Measurements from ENCODE around the gene COLEC12.

The COLEC12 gene

DNA sequence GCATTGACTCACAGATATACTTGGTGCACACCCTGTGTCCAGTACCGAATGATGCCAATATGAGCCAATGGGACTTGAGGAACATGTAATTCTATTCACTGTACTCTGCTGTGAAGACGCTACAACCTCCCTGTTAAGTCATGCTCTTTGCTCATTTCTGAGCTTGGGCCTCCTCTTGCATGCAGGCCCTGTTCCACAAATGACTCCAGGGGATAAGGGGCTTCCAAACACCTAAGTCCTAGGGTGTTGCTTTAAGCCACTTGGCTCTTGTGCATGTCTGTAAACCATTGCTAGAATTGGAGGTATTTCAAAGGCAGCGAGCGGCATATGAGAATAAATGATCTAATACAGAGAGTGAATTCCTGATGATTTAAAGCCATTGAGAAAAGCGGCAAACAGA is 126.7 kb downstream of the COLEC12 start:
- no peak for TF ChIP-seq MYC (IDR thresholded peaks at IDR 0.05; ENCODE audit: low read depth, low read length)
- TF ChIP-seq, protein P1, sequence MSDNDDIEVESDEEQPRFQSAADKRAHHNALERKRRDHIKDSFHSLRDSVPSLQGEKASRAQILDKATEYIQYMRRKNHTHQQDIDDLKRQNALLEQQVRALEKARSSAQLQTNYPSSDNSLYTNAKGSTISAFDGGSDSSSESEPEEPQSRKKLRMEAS (IDR thresholded peaks at IDR 0.05; ENCODE audit: low read depth, low read length) = no peak
- TF ChIP-seq, protein P2, sequence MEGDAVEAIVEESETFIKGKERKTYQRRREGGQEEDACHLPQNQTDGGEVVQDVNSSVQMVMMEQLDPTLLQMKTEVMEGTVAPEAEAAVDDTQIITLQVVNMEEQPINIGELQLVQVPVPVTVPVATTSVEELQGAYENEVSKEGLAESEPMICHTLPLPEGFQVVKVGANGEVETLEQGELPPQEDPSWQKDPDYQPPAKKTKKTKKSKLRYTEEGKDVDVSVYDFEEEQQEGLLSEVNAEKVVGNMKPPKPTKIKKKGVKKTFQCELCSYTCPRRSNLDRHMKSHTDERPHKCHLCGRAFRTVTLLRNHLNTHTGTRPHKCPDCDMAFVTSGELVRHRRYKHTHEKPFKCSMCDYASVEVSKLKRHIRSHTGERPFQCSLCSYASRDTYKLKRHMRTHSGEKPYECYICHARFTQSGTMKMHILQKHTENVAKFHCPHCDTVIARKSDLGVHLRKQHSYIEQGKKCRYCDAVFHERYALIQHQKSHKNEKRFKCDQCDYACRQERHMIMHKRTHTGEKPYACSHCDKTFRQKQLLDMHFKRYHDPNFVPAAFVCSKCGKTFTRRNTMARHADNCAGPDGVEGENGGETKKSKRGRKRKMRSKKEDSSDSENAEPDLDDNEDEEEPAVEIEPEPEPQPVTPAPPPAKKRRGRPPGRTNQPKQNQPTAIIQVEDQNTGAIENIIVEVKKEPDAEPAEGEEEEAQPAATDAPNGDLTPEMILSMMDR (IDR thresholded peaks at IDR 0.05; ENCODE audit: low read depth, low read length) = no peak
- no peak for TF ChIP-seq POLR2A (IDR thresholded peaks at IDR 0.05; ENCODE audit: extremely low read depth, insufficient read length)

DNA sequence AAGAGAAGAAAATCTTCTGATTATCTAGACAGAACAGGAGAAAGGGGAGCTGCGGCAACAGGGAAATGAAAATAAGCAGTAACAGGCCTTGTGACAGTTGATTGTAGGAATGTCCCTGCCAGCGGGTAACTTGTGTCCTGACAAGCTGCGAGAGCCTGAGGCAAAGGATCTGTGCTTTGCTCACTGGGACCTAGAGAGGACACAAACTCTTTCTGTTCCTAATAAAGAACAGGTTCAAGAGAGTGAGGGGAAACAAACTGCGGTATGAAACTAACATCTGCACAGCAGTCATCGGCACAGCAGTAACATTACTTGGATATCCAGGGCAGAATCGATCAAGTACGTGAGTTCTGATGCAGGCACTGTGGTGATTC is 128.9 kb downstream of the COLEC12 start:
- no peak overlapping the region for H3K4me3 ChIP-seq (ENCODE audit: low read depth, low read length)
- no peak for TF ChIP-seq POLR2A (IDR thresholded peaks at IDR 0.05; ENCODE audit: extremely low read depth, insufficient read length)
- TF ChIP-seq, protein P1 (IDR thresholded peaks at IDR 0.05; ENCODE audit: low read depth, low read length) = no peak
- TF ChIP-seq, protein P2 (IDR thresholded peaks at IDR 0.05; ENCODE audit: low read depth, low read length) = no peak
- no peak for TF ChIP-seq MYC (IDR thresholded peaks at IDR 0.05; ENCODE audit: low read depth, low read length)
- no peak for DNase-seq (ENCODE audit: low read depth)

More for the DNA sequence above, 126.7 kb downstream of the COLEC12 start:
- no peak overlapping the region for H3K4me3 ChIP-seq (ENCODE audit: low read depth, low read length)
- DNase-seq (ENCODE audit: low read depth) = no peak

DNA sequence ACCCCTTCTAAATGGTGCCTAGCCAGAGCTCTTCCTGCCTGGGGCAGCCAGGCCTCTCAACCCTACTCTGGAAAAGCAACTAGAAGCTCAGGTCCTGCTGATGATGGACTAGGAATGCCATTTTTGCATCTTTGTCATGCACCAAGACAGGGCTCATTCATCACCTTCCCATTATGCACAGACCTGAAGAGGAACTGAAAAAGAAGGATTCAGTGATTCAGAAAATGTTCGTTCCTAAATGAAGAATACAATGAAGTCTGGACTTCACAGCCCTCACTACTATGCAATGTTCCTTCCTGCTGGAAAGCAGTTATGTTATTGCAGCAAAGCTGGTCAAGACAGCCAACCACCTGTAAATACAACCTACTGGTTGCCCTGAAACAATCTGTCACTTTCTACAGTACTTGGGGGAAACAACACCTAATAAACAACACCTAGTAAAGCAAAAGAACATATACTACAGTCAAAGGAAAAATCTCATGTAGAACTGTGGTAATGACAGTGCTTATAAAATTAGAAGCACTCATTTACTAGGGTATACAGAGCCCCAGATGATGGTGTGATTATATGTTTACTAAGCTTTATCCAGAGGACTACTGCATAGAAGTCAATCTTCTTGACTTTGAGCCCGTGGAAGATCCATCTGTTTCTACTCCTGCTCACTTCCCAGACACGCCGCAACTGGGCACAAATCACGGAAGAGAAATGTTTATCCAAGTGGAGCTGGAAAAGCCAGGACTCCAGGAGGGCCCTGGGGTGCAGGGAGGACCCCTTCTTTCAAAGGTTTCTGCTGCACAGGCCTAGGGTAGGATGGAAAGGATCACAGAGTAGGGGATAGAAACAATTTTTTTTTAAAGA is 129.5 kb downstream of the COLEC12 start:
- TF ChIP-seq, protein P1 (IDR thresholded peaks at IDR 0.05; ENCODE audit: low read depth, low read length) = no peak
- H3K4me3 ChIP-seq (ENCODE audit: low read depth, low read length) = no peak overlapping the region
- no peak for DNase-seq (ENCODE audit: low read depth)

DNA sequence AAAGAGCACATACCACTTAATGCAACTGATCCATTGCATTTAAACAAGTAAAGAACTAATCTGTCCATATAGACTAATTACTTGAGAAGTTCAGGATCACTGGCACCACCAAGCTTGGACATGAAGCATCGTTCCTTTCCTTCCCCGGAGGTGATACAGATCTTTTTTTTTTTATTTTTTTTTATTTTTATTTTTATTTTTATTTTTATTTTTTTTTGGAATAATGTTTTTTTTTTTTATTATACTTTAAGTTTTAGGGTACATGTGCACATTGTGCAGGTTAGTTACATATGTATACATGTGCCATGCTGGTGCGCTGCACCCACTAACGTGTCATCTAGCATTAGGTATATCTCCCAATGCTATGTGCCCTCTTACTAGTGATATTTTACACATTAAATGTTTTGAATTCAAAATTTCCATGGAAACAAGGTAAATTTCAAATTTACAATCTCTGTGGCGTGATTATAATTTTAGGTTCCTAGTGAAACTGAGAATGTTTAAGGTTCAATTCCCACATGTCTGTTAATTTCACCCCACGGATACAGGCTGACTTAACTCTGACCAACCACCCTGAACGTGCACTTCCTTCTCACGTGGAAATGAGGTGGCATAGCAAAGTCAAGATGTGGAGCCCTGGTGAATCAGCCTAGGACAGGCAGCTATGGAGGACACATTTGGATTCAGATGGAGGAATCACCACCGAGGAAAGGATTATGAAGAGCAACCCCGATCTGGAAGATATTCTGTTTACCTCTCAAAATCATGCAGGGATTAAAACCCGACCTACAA is 131.1 kb downstream of the COLEC12 start:
- no peak overlapping the region for H3K4me3 ChIP-seq (ENCODE audit: low read depth, low read length)
- TF ChIP-seq, protein P2 (IDR thresholded peaks at IDR 0.05; ENCODE audit: low read depth, low read length) = no peak
- TF ChIP-seq MYC (IDR thresholded peaks at IDR 0.05; ENCODE audit: low read depth, low read length) = no peak
- TF ChIP-seq, protein P1 (IDR thresholded peaks at IDR 0.05; ENCODE audit: low read depth, low read length) = no peak
- no peak for TF ChIP-seq POLR2A (IDR thresholded peaks at IDR 0.05; ENCODE audit: extremely low read depth, insufficient read length)
- DNase-seq (ENCODE audit: low read depth) = no peak

GRCh38 chr18:366466-367061 is 133.9 kb downstream of the COLEC12 start:
- no peak overlapping the region for H3K4me3 ChIP-seq (ENCODE audit: low read depth, low read length)
- DNase-seq (ENCODE audit: low read depth) = no peak
- TF ChIP-seq, protein P2 (IDR thresholded peaks at IDR 0.05; ENCODE audit: low read depth, low read length) = no peak
- TF ChIP-seq POLR2A (IDR thresholded peaks at IDR 0.05; ENCODE audit: extremely low read depth, insufficient read length) = no peak
- TF ChIP-seq, protein P1 (IDR thresholded peaks at IDR 0.05; ENCODE audit: low read depth, low read length) = no peak
- no peak for TF ChIP-seq MYC (IDR thresholded peaks at IDR 0.05; ENCODE audit: low read depth, low read length)
